Measurements from ENCODE around the gene SLC6A9. TPM values are rescaled to one million over a fixed set of nuclear protein-coding genes. Genes with fewer than 3 reads are reported as not detected.
A peak's percentile ranks its signal among the peaks of the same experiment; 100 is the strongest.

The SLC6A9 gene
- total RNA-seq, 6 donors from 2014 or later = 5.6 to 23.1 (median 19.5) TPM

DNA sequence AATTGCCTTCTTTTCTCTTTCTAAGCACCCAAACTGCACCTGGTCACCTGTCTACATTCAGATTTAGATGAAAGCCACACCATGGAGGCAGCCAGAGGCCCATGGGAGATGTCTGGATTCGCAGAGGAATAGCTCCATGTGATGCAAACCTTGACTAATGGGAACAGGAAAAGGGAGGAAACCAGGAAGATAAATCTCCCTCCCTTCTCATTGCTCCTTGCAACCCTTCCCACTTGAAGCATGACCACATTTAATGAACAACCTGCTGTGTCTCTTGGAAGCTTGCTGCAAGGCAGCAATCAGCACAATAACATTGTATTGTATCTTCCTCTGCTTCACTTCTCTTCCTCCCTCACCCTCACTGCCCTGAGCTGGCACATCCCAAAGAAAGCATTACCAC, 44.8 kb upstream of the SLC6A9 start:
- ATAC-seq (ENCODE audit: low FRiP score in 2 of 2) = no peak
- Histone ChIP-seq H3K4me1 (no peaks in the 10 kb centered on the region), H3K9me3 (no peaks in the 10 kb centered on the region), H3K27ac (no peak overlapping the region), H3K4me3 (no peak overlapping the region), H3K36me3 (no peaks in the 10 kb centered on the region), H3K27me3 (no peaks in the 10 kb centered on the region)
- TF ChIP-seq POLR2A (IDR thresholded peaks at IDR 0.05) (no peak), EP300 (IDR thresholded peaks at IDR 0.05) (no peak), POLR2AphosphoS5 (IDR thresholded peaks at IDR 0.05) (no peak)
- TF ChIP-seq, protein P1, sequence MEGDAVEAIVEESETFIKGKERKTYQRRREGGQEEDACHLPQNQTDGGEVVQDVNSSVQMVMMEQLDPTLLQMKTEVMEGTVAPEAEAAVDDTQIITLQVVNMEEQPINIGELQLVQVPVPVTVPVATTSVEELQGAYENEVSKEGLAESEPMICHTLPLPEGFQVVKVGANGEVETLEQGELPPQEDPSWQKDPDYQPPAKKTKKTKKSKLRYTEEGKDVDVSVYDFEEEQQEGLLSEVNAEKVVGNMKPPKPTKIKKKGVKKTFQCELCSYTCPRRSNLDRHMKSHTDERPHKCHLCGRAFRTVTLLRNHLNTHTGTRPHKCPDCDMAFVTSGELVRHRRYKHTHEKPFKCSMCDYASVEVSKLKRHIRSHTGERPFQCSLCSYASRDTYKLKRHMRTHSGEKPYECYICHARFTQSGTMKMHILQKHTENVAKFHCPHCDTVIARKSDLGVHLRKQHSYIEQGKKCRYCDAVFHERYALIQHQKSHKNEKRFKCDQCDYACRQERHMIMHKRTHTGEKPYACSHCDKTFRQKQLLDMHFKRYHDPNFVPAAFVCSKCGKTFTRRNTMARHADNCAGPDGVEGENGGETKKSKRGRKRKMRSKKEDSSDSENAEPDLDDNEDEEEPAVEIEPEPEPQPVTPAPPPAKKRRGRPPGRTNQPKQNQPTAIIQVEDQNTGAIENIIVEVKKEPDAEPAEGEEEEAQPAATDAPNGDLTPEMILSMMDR (IDR thresholded peaks at IDR 0.05) = no peak
- WGBS, 2 donors = 68 to 84% methylated on average over 1 of the region's 1 CpG
- no peak for DNase-seq

- no peak for TF ChIP-seq POLR2A (IDR thresholded peaks at IDR 0.05)
- no peak for TF ChIP-seq EP300 (IDR thresholded peaks at IDR 0.05)
- TF ChIP-seq, protein P1 (IDR thresholded peaks at IDR 0.05) = no peak
- no peak for TF ChIP-seq POLR2AphosphoS5 (IDR thresholded peaks at IDR 0.05)
- Histone ChIP-seq H3K27me3 (no peaks in the 10 kb centered on the region), H3K4me3 (no peak overlapping the region), H3K9me3 (no peaks in the 10 kb centered on the region), H3K36me3 (no peaks in the 10 kb centered on the region), H3K27ac (peak overlapping the region in 3 of 4 donors; percentile 6 to 62 (median 18)), H3K4me1 (no peaks in the 10 kb centered on the region)
- DNase-seq = no peak
- no peak for ATAC-seq (ENCODE audit: low FRiP score in 2 of 2)
- 42 to 47% methylated on average over 3 of the region's 3 CpGs for WGBS, 2 donors
Measured at GRCh38 chr1:44074415-44074814, 43.2 kb upstream of the SLC6A9 start.

- WGBS, 2 donors = 60 to 61% methylated on average over 2 of the region's 2 CpGs
- TF ChIP-seq POLR2AphosphoS5 (IDR thresholded peaks at IDR 0.05) (no peak), EP300 (IDR thresholded peaks at IDR 0.05) (no peak), POLR2A (IDR thresholded peaks at IDR 0.05) (no peak)
- TF ChIP-seq, protein P1 (IDR thresholded peaks at IDR 0.05) = no peak
- Histone ChIP-seq H3K4me3 (no peak overlapping the region), H3K9me3 (no peaks in the 10 kb centered on the region), H3K4me1 (peaks cover 4 to 7% (median 6%) of the 10 kb centered on the region in 4 donors), H3K27me3 (no peaks in the 10 kb centered on the region), H3K27ac (no peak overlapping the region), H3K36me3 (no peaks in the 10 kb centered on the region)
- no peak for DNase-seq
- ATAC-seq (ENCODE audit: low FRiP score in 2 of 2) = no peak
Measured at GRCh38 chr1:44073528-44073927, 42.3 kb upstream of the SLC6A9 start.

DNA sequence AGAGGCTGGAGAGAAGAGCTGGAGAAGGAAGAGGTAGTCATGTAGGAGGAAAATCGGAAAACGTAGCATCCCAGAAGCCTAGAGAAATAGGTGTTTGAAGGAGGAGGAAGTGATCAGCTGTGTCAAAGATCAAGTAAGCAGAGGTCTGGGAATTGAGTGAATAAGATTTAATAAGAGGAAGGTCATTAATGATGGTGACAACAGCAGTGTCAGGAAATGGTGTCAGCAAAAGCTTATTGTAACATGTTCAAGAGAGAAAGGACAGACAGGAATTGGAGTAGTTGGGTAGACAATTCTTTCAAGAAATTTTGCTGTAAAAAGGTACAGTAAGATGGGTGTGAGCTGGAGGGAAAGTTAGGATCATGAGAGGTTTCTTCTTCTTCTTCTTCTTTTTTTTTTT, 41.6 kb upstream of the SLC6A9 start:
- TF ChIP-seq, protein P1 (IDR thresholded peaks at IDR 0.05) = no peak
- TF ChIP-seq POLR2A (IDR thresholded peaks at IDR 0.05) = no peak
- TF ChIP-seq POLR2AphosphoS5 (IDR thresholded peaks at IDR 0.05) = no peak
- Histone ChIP-seq H3K9me3 (no peaks in the 10 kb centered on the region), H3K4me3 (no peak overlapping the region), H3K36me3 (no peaks in the 10 kb centered on the region), H3K27me3 (no peaks in the 10 kb centered on the region), H3K27ac (no peak overlapping the region), H3K4me1 (peaks cover 7 to 13% (median 10%) of the 10 kb centered on the region in 4 donors)
- 72 to 73% methylated on average over 2 of the region's 2 CpGs for WGBS, 2 donors
- ATAC-seq (ENCODE audit: low FRiP score in 2 of 2) = no peak
- DNase-seq = no peak

DNA sequence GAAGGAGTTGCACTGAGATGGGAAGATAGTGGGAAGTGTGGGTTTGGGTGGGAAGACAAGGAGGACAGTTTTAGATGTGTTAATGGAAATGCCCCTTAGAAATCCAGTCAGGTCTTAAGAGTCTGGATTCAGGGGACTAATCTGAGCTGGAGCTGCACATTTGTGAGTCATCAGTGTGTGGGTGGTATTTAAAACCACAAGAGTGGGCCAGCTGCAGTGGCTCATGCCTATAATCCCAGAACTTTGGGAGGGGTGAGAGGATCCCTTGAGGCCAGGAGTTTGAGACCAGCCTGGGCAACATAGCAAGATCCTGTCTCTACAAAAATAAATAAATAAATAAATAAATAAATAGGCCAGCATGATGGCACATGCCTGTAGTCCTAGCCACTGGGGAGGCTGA, 40.9 kb upstream of the SLC6A9 start:
- Histone ChIP-seq H3K4me1 (peaks cover 7 to 18% (median 12%) of the 10 kb centered on the region in 4 donors), H3K27me3 (no peaks in the 10 kb centered on the region), H3K4me3 (no peak overlapping the region), H3K9me3 (no peaks in the 10 kb centered on the region), H3K36me3 (no peaks in the 10 kb centered on the region), H3K27ac (no peak overlapping the region)
- TF ChIP-seq EP300 (IDR thresholded peaks at IDR 0.05) (no peak), POLR2A (IDR thresholded peaks at IDR 0.05) (no peak), POLR2AphosphoS5 (IDR thresholded peaks at IDR 0.05) (no peak)
- TF ChIP-seq, protein P1 (IDR thresholded peaks at IDR 0.05) = no peak
- ATAC-seq (ENCODE audit: low FRiP score in 2 of 2) = peak in 1 of 2 donors; percentile 23
- DNase-seq = no peak

Measured in upper lobe of left lung (tissue), 6 donors.